ENCODE measurements around the gene EHD4. TPM values are rescaled to one million over a fixed set of nuclear protein-coding genes. Genes with fewer than 3 reads are reported as not detected.

EHD4 gene
- total RNA-seq, 1 donor from 2014 or later = 55.5 TPM

DNA sequence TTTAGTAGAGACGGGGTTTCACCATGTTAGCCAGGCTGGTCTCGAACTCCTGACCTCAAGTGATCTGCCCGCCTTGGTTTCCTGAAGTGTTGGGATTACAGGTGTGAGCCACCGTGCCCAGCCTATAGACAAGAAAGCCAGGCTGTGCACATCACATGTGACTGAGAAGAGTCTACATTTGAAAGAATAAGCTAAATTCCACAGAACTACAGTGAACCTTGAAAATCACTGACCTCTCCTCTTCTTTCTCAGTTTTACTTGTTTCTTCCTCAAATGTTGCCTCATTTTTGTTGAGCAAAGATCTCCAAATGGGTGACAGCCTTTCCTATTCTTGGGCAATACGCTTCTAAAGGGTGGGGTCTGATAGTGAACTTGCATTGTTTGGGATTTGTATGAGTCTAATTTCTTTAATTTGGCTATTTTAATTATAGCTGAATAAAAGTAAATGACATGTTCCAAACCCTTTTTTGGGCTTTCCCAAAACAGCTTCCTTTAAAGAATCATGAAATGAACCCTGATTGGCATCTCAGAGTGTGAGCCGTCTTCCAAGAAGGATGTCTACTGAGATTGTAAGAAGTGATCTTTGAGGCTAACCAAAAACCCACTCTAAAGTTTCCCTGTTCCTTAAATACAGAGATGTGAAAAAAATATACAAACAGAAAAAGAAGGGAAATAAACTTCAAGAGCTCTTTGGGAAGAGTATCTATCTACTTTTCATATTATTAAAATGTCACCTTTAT, 56.9 kb downstream of the EHD4 start:
- no peak for DNase-seq (ENCODE audit: missing footprints)
- intact Hi-C loops (cut with DNase I) = no loop called here
- no peak for ATAC-seq

DNA sequence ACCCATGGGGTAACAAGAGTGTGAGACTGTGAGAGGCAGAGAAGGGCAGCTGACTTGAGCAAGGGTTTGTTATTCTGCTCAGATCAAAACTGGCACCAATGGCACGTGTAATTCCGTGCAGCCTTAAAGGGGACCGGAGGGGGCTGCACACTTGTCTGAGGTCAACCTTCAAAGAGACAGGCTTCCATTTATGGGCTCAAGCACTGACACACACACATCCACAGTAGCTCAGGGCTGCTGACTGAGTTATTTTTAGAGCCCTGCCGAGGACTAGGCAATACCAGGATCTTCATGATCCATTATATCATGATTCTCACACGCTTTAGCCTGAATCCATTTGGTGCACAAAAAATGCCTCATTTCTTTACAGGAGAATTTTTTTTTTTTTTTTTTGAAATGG, 57.9 kb downstream of the EHD4 start:
- DNase-seq (ENCODE audit: missing footprints) (no peak), ATAC-seq (peak; percentile 62)
- intact Hi-C loops (cut with DNase I) = no loop called here

DNA sequence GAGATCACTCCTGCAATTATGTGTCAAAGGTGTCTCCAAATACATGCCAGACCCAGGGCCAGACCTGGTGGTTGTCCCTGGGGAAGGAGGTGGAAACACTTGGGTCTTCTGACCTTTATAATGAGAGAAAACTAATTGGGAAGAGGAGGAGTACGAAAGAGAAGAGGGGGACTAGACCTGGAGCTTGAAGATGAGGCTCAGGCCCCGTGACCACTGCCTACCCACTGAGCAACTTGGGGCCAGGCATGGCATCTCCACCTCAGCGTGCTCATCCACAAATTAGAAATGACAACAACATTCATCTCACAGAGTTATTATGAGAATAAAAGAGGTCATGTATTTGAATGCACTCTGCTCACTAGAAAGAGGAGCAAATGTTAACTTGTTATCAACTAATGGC, 59.1 kb downstream of the EHD4 start:
- ATAC-seq = no peak
- intact Hi-C loops (cut with DNase I) = no loop called here

DNA sequence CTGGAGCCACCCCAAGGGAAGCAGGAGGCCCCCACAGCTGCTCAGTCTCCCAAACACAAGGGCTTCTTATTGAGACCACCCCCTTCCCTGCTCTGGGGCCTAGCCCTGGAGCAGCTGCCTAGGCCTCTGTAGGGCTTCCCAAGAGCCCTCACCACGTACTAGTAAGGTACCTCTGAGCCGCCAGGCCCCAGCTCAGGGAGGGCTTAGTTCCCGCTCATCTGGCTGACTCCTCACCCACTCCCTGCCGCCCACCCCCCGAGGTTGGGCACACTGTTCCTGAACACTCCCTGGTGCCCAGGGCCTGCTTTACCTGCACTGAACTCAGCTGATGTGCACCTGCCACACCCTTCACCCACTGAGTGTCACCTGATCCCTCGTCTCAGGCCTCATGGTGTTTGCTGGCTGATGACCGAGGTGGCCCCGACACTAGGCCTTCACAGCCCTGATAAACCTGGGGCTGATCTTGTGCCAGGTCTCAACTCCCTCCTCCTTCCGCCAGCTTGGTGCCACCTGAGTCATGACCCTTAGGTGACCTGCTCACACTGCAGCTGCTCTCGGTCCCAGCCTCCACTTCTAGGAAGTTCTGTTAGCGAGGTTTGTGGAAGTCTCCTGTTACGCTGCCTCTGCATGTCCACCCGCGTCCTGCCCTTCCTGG, 60.5 kb downstream of the EHD4 start:
- DNase-seq (ENCODE audit: missing footprints) (no peak), ATAC-seq (no peak)
- intact Hi-C loops (cut with DNase I) = no loop called here

More for the DNA sequence above, 59.1 kb downstream of the EHD4 start:
- no peak for DNase-seq (ENCODE audit: missing footprints)

DNA sequence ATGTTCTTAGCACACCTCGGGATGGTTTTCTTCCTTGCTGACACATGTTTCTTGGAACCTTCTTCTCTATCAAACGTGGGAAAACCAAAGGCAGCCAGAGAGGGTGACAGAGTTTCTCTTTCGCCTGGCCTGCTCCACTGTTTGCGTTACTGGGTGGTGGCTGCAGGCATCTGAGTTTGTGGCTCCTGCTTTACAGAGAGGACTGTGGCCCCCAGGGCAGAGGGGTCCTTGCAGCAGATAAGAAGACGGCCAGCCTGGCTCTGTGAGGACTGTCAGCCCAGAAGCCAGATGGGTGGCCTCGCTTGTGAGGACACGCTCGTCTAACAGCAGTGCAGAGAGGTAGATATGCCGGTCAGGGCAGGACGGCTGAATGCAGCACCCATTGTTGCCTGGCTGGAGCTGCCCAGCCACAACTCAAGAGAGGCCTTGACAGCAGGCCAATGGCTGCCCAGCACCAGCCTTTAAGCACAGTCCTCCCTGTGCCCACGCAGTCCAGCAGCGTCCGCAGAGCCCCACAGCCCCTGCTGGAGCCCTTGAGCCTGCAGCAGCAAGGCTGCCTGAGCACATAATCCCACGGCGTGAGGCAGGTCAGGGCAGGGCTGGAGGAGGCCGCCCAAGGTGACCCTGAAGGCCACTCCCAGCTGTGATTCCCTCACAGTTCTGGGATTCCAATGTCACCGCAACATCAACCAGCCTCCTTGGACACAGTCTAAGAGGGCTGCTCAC, 63.5 kb downstream of the EHD4 start:
- DNase-seq (ENCODE audit: missing footprints) (no peak), ATAC-seq (peak; percentile 15)
- intact Hi-C loops (cut with DNase I) = no loop called here

DNA sequence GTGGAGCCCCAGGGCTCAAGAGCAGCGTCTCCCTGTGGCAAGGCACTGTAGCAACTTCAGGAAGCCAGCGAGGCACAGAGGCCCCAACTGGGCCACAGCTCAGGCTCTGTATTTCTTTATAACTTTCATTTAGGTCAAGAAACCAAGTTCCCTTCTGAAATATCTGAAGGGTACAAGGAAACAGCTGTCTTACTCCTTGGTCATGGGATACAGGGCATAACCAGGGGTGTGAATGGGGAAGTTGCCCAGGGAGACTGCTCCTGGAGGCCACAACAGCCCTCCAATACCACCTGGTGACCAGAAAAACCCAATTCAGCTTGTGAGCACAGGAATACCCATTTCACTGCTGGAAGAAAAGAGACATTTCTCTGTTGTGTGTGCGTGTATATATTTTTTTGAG, 65.2 kb downstream of the EHD4 start:
- intact Hi-C loops (cut with DNase I) = no loop called here
- no peak for ATAC-seq
- no peak for DNase-seq (ENCODE audit: missing footprints)

DNA sequence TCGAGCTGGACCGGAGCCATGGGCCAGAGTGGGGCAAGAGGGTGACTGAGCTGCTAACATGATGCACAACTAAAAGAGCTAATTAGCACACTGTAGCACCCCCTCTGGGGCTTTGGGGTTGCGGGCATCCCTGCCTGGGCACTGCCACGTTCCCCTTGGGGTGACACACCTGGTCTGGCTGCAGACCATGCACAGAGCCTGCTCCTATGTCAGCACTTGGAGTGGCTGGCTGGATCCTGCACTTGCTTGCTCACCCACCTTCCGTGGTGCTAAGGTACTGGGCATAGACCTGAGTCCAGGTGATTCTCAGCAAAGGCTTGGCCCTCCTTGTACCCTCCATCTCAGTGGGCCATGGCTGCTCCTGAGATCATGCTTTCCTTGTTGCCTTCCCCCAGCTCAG, 65.7 kb downstream of the EHD4 start:
- ATAC-seq = no peak
- intact Hi-C loops (cut with DNase I) = no loop called here
- DNase-seq (ENCODE audit: missing footprints) = no peak

DNA sequence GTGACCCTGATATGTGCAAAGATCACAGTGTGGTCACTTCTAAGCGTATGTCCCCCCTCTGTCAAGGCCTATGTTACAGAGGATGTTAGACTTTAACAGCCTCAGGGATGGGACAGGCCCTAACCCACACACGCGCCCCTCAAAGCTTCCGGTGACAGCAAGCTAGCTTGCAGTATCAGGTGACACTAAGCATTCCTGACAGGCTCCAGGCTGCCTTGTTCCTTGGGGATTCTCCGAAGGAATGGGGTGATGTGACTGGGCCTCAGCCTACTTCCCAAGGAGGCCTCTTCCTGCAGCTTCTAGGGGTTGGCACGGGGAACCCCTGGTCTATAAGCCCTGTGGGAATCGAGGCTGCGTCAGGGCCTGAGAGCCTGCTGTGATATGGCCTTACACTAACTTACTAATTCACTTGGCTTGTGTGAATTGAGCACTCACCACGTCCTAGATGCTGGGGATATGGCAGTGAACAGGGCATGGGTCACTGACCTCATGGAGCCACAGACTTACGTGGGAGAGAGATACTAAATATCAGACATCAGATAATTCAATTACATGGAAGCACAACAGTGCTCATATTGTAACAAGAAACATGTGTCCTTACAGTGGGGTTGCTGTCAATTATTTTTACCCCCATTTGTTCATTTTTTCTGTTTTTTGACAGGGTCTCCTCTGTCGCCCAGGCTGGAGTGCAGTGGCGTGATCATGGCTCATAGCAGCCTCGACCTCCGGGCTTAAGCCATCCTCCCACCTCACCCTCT, 67.1 kb downstream of the EHD4 start:
- ATAC-seq = no peak
- no peak for DNase-seq (ENCODE audit: missing footprints)
- intact Hi-C loops (cut with DNase I) = no loop called here

DNA sequence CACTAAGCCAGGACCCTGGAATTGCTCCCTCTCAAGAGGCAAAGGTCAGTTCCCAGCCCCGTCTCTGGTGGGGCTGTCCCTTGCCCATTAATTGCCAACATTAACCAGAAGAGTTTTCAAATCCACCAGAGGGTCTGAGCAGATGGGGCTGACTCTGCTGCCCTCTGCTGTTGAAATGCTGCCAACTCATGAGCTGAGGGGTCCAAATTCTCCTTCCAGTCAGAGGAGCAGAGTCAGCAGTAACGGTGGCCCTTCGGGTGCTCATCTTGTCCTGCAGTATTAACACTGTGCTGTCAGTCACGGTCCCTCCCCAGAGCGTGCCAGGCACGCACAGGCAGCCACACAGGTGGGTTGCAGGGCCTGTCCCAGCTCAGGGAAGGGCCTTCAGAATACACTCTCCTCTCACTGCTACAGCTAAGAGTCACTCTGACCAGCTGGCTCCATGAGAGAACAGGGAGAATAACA, 67.8 kb downstream of the EHD4 start:
- intact Hi-C loops (cut with DNase I) = loop anchor here (1.0 kb wide), 2 partner anchors 24 to 130 kb away; partner anchors contain the start of gene MAPKBP1
- DNase-seq (ENCODE audit: missing footprints) = no peak
- ATAC-seq = peak; percentile 67

DNA sequence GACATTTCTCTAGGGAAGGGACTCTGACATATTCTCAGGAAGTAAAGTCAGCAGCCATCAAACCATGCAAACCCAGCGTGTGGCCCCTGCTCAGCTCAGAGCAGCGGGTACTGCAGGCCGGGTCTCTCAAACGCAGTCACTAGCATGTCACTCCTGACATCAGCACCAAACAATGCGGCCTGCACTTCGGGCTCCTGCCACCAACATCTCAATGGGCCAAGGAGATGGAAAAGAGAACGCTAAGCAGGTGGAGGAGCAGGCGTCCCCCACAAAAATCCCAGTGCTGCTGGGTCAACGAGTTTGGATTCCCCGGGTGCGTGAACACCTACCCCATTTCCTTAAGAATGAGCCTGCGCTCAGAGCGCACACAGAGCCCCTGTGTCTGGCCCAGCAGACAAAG, 68.6 kb downstream of the EHD4 start:
- ATAC-seq = no peak
- DNase-seq (ENCODE audit: missing footprints) = no peak
- intact Hi-C loops (cut with DNase I) = loop anchor here (1.0 kb wide), 2 partner anchors 25 to 129 kb away; partner anchors contain the start of gene MAPKBP1

DNA sequence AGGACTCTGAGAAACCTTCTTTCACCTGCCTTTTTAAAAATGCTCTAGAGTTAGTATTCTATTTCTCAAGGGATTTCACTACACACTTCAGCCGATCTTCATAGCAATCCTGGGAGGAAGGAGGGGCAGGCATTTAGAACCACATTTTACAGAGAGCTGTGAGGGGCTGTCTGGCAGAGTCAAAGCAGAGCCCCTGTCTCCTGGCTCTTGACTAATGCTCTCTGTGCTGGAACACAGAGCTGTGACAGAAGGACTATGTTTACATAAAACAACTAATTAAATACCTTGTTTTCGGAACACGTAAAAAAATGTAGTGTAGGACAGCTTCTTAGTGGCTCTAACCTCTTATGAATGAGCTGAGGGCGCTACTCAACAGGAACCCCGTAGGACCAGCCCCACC, 70.9 kb downstream of the EHD4 start:
- intact Hi-C loops (cut with DNase I) = no loop called here
- ATAC-seq (no peak), DNase-seq (ENCODE audit: missing footprints) (no peak)

DNA sequence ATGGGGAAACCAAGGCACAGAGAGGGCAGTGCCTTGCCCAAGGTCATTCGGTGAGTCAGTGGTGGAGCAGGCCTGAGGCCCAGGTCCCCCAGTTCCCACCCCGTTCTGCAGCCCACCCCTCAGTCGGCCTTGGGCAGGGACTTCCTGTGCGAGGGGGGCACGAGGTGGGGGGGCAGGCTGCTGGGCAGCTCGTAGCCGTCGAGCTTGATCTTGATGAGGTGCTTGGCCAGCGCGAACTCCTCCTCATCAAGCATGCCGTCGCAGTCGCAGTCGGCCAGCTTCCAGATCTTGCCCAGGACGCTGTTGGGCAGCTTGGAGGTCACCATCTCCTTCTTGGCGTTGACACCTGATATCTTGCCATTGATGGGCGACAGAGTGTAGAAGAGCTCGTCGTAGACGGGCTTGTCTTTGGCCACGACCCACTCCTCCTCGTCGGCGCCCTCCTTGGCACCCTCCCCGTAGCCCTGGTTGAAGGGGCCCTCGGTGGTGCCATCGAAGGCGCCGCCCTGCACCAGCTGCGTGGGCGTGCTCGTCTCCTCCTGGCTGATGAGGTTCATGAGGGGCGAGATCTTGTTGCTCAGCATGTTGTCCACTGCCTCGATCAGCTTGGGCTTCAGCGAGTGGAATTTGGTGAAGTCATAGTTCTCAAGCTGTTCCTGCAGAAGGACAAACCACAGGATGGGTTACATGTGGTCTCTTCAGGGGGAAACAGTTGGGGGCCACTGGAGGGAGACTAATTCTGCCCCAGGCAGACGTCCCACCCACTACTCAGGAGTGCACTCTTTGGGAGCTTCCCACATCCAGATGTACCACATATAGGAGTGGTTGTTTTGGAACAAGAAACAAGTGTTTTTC, 71.6 kb downstream of the EHD4 start:
- no peak for DNase-seq (ENCODE audit: missing footprints)
- no peak for ATAC-seq
- intact Hi-C loops (cut with DNase I) = no loop called here

DNA sequence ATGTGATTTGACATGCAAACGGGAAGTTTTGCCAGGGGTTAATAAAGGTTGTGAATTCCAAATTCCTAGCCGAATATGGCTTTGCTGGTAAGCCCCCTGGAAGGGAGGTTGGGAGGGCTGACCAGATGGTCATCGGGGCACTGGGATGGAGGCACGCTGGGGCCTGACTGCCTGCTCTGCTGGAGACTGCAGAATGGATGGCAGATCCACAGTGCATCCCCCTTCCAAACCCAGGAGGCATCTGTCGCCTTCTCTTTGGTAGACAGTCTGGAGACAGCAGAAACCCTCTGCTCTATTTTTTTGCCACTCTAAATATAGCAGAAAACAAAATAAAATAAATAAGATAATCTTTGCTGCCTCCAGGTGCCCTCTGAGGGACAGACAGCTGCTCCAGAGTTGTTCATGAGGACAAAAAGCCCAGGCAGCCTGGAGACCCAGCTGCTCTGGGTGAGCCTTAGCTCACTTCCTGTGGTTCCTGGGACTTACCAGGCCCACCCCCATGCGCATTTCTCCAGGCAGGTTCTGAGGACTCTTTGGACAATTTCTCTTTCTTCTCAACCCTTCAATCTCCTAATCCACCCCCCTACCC, 72.4 kb downstream of the EHD4 start:
- no peak for DNase-seq (ENCODE audit: missing footprints)
- intact Hi-C loops (cut with DNase I) = no loop called here

DNA sequence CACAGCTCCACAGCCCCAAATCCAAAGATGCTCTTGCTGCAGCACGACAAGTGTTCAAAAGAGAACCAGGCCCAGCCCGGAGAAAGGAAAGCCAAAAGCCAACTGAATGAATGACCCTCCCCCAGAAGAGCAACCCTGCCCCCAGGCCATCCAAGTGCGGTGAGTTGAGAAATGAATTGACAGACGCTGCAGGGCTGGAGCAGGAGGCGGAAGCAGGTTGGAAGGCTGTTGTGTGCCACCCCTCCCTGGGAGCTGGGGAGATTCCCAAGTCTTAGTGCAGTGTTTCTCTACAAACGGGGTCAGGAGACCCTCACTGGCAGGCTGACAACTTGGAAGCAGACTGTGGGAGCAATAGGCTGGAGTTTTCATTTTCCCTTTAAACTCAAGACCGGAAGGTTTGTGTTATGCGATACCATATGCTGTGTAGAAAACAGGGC, 75.0 kb downstream of the EHD4 start:
- no peak for ATAC-seq
- intact Hi-C loops (cut with DNase I) = no loop called here

More for the DNA sequence above, 72.4 kb downstream of the EHD4 start:
- no peak for ATAC-seq

DNA sequence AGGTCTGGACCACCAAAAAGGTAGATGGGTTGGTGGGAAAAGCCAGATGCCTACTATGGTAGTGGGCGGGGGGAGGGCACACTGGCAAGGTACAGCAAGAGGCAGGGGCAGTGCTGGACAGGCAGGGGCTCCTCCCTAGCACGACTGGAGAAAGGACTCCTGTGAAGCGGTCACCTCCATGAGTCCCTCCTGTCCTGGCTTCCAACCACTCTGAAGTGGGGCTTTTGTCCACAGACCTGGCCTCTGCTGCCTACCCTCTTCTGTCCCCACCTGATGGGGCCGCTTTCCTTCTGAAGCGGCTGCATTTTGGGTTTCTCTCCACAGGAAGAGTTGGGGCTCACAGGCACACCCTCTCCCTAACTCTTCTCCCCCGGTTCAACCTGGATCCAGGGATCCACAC, 75.8 kb downstream of the EHD4 start:
- no peak for DNase-seq (ENCODE audit: missing footprints)
- ATAC-seq = no peak
- intact Hi-C loops (cut with DNase I) = no loop called here

More for the DNA sequence above, 75.0 kb downstream of the EHD4 start:
- no peak for DNase-seq (ENCODE audit: missing footprints)

DNA sequence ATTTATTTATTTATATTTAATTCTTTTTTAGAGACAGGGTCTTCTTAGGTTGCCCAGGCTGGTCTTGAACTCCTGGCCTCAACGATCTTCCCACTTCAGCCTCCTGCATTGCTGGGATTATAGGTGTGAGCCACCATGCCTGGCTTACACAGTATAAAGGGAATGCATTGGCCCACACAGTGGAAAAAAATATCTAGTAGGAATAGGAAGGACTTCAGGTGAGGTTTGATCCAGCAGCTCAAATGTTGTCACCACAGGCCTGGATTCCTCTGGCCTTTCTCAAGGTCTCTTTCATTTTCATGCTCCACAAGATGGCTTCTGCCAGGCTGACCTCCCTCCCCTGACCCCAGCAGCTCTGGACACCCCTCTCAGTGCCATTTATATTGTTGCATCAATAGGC, 76.4 kb downstream of the EHD4 start:
- intact Hi-C loops (cut with DNase I) = loop anchor here (2.0 kb wide), 1 partner anchor 67 kb away; the partner anchor contains the start of gene JMJD7

DNA sequence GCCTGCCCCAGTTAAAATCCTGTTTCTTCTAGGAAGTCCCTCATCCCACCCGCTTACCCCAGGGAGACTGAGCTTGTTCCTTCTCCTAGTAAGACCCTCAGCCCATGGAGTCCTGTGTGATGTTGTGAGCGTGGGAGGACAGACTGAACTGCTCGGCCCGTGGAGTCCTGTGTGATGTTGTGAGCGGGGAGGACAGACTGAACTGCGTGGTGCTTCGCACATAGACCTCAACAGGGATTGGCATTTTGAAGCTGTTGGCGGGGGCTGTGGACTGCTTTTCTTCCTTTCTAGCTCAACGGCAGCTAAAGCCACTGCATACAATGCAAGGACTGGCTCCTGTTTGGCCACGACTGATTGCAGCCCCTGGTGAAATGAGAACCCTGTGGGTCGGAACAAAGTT, 76.9 kb downstream of the EHD4 start:
- ATAC-seq (no peak), DNase-seq (ENCODE audit: missing footprints) (no peak)
- intact Hi-C loops (cut with DNase I) = loop anchor here (2.0 kb wide), 1 partner anchor 67 kb away; the partner anchor contains the start of gene JMJD7

More for the DNA sequence above, 76.4 kb downstream of the EHD4 start:
- ATAC-seq = no peak
- no peak for DNase-seq (ENCODE audit: missing footprints)
